ENCODE results near the gene MCTP1.

- TF ChIP-seq CTCF (IDR thresholded peaks at IDR 0.05) (no peak), POLR2AphosphoS5 (IDR thresholded peaks at IDR 0.05; ENCODE audit: insufficient read depth in 1 of 2, low read depth in 1 of 2) (no peak)
These were observed 384.8 kb downstream of the MCTP1 start for GRCh38 chr5:94900006-94900505.

All from vagina (tissue), 2 donors.